HG03025 (cell line): ENCODE measurements around the gene CLEC2D.
"Not testable (repeated sequence)": the region's sequence is repeated elsewhere in the genome, so short reads cannot be mapped to it uniquely, and the experiment has no call there.

Experiments
- ATAC-seq: cut with Tn5 transposase; IDR thresholded peaks from one replicate; pipeline ENCODE4 v1.9.1; 2021; ENCODE audit warnings: mild to moderate bottlenecking, moderate library complexity; ENCODE audit not compliant: unreplicated experiment, low FRiP score

CLEC2D gene

GRCh38 chr12:9669534-9669933 is at the start of gene CLEC2D:
CLEC2D (plus strand) TSS chr12:9669713; CDS start chr12:9669735, 22 bp downstream.
- peak; percentile 42 for ATAC-seq

GRCh38 chr12:9625019-9625418 is 44.5 kb upstream of the CLEC2D start:
- ATAC-seq = no peak

GRCh38 chr12:9626291-9626690 is 43.2 kb upstream of the CLEC2D start:
- no peak for ATAC-seq

- no peak for ATAC-seq
These were observed 42.7 kb upstream of the CLEC2D start for GRCh38 chr12:9626821-9627220.

- ATAC-seq = no peak
These were observed 36.7 kb upstream of the CLEC2D start for GRCh38 chr12:9632766-9633165.

GRCh38 chr12:9634177-9634803 is 35.2 kb upstream of the CLEC2D start:
- ATAC-seq = no peak

GRCh38 chr12:9634969-9635754 is 34.4 kb upstream of the CLEC2D start:
- no peak for ATAC-seq

GRCh38 chr12:9636150-9636850 is 33.2 kb upstream of the CLEC2D start:
- no peak for ATAC-seq

- no peak for ATAC-seq
These were observed 32.7 kb upstream of the CLEC2D start for GRCh38 chr12:9636851-9637206.

- no peak for ATAC-seq
These were observed 29.5 kb upstream of the CLEC2D start for GRCh38 chr12:9640024-9640423.

GRCh38 chr12:9642606-9643265 is 26.8 kb upstream of the CLEC2D start:
- ATAC-seq = no peak

- ATAC-seq = no peak
These were observed 26.2 kb upstream of the CLEC2D start for GRCh38 chr12:9643266-9643660.

GRCh38 chr12:9644985-9645551 is 24.4 kb upstream of the CLEC2D start:
- ATAC-seq = not testable (repeated sequence)

GRCh38 chr12:9646794-9647781 is 22.4 kb upstream of the CLEC2D start:
- ATAC-seq = no peak

GRCh38 chr12:9647825-9648700 is 21.4 kb upstream of the CLEC2D start:
- peak; percentile 70 for ATAC-seq

- ATAC-seq = no peak
These were observed 20.6 kb upstream of the CLEC2D start for GRCh38 chr12:9648701-9649531.

GRCh38 chr12:9649532-9649940 is 20.0 kb upstream of the CLEC2D start:
- ATAC-seq = no peak

GRCh38 chr12:9650151-9650576 is 19.3 kb upstream of the CLEC2D start:
- no peak for ATAC-seq
